NCI-H748 (cell line): ENCODE results near the gene IQCB1.
"Not testable (repeated sequence)": the region's sequence is repeated elsewhere in the genome, so short reads cannot be mapped to it uniquely, and the experiment has no call there.

Source experiments
- DNase-seq: peaks from one replicate; lab custom pipeline; 2025; ENCODE audit not compliant: unreplicated experiment; lab: John Stamatoyannopoulos, UW

Gene IQCB1

DNA sequence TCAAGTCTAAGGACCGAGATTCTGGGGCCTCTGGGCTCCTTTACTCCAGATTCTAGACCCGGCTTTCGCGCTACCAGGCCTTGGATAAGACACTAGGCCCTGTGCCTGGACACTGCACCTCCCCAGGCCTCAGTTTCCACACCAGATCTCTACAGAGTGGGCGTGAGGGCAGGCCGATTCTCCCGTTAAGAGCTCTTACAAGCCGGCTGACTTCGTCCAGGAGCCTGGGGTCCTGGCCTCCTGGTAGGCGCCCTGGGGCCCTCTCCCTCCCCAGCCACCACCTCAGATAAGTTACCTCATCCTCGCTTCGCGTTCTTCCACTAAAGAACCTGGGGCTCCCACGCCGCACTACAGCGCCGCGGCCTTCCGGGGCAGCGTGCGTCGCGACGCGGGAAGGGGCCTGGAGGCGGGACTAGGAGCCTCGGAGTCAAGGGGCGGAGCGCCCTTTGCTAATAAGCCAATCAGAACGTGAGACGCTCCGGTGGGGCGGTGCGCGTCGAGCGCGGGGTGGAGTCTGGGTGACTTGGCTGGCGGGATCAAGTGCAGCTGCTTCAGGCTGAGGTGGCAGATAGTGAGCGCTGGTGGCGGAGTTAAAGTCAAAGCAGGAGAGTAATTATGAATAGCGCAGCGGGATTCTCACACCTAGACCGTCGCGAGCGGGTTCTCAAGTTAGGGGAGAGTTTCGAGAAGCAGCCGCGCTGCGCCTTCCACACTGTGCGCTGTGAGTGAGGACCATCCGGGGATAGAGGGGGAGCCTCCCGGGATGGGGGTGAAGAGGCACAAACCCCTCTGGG lies at the start of gene IQCB1, which contains the start of gene EAF2:
IQCB1 (minus strand) TSS at position 390 of the 794 bp plus-strand sequence. CDS start 6,100 bp downstream, outside the sequence.
EAF2 (plus strand) TSS at position 539 of the 794 bp plus-strand sequence; CDS start at position 616, 77 bp downstream.
- peak; percentile 90 for DNase-seq

DNA sequence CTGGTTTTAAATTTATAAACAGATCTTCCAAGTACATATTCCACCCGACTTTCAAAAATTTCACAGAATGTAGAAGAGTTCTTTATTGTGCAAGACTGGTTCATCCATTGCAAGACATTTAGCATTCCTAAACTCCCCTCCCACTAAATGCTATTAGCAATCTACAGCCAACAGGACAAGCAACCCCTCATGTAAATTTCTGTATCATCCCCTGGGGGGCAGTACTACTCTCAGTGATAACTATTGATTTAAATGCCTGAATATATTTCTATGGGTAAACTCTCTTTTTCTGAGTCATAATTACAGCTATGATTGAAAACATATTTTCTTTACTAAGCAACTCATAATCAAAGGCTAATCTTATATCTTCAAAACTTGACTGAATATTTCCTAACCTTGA lies 48.6 kb upstream of the IQCB1 start:
- peak; percentile 27 for DNase-seq

GRCh38 chr3:121878411-121878810 lies 43.6 kb upstream of the IQCB1 start:
- DNase-seq = no peak

GRCh38 chr3:121871430-121871829 lies 36.6 kb upstream of the IQCB1 start:
- DNase-seq = no peak

GRCh38 chr3:121870717-121871116 lies 35.9 kb upstream of the IQCB1 start:
- no peak for DNase-seq

- DNase-seq = no peak
Observed at GRCh38 chr3:121869736-121870135, 34.9 kb upstream of the IQCB1 start.

DNA sequence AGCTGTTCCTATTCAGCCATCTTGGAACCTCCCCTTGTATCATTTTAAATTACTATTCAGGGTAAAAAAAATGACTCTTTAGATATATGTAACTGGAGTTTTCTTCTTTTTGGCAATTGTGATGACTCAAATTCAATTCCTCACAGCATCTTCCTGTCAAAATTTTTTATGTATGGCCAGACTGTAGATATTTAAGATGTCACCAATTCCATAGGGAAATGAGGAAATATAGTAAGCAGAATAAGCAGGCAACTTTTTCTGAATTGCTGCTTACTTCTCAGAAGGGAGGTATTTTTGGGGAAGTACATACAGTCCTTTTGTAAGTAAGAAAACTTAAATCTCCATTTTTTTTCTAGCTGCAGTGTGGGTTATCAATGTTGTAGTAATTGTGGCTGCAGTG lies 28.9 kb upstream of the IQCB1 start:
- no peak for DNase-seq

GRCh38 chr3:121863247-121863646 lies 28.4 kb upstream of the IQCB1 start:
- DNase-seq = not testable (repeated sequence)

- DNase-seq = not testable (repeated sequence)
Observed at GRCh38 chr3:121857778-121858177, 22.9 kb upstream of the IQCB1 start.

- peak; percentile 18 for DNase-seq
Observed at GRCh38 chr3:121855555-121855954, 20.7 kb upstream of the IQCB1 start.

- DNase-seq = no peak
Observed at GRCh38 chr3:121852256-121852655, 17.4 kb upstream of the IQCB1 start.

DNA sequence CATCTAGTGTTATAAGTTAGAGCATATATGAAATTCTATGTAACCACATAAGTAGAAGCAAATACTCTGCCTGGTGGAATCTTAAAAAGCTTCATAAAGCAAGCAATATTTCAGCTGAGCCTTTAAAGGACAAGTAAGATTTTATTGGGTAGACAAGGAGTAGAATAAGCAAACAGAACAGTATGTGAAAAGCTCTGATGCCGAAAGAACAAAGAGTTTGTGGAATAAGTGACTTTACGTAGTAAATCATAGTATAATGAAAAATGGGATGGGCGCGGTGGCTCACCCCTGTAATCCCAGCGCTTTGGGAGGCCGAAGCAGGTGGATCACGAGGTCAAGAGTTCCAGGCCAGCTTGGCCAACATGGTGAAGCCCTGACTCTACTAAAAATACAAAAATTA lies 10.0 kb upstream of the IQCB1 start:
- DNase-seq = no peak

GRCh38 chr3:121839962-121840361 lies 5.1 kb upstream of the IQCB1 start:
- DNase-seq = no peak

DNA sequence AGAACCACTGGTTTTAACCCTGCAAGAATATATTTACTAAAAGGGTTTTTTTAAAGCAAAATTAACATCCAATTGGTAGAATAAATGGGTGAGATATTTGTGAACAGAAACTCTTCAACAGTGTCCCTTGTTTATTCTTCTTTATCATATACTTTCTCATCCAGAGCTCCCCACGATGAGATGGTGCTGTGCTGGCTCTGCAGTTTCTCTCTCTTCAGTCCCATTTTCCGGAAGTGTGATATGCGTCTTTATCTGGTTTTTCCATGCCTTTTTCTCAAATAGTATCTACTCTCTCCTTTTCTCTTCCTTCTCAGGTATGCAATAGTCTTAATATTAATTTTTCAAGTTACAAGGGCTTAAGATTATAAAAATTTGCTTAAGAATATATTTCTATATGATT lies 1.6 kb upstream of the IQCB1 start:
- DNase-seq = no peak

DNA sequence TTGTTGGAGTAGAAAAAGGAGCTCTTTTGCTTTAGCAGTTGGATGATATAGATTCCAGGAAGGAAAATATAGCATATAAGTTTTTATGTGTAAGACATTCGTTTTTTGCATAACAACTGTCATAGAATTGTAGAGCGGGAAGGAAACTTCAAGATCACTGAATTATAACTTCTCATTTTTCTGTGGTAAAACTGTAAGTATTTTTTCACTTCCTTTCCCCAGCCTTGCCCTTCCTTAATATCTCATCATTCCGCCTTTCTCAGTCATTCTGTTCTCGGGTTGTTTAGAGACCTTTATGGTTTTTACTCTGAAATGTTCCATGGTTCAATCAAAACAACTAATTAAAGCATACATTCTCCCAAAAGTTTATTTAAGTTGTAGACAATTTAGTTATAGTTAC lies 1.2 kb upstream of the IQCB1 start:
- no peak for DNase-seq

DNA sequence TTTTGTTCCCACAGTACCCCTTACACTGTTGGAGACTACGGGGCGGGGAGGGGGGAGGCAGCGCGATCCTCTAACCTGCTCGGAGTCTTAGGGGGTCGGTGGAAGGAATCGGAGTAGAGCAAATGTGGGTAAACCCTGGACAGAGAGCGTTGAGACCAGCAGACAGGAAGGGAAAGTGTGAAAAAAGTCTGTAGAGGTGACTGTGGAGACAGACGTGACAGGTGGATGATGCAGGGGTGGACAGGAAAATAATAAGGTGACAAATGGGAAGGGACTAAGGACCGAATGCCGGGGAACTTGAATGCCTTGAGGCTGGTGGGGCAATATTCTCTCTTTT lies 573 bp upstream of the IQCB1 start:
- DNase-seq = peak; percentile 37

DNA sequence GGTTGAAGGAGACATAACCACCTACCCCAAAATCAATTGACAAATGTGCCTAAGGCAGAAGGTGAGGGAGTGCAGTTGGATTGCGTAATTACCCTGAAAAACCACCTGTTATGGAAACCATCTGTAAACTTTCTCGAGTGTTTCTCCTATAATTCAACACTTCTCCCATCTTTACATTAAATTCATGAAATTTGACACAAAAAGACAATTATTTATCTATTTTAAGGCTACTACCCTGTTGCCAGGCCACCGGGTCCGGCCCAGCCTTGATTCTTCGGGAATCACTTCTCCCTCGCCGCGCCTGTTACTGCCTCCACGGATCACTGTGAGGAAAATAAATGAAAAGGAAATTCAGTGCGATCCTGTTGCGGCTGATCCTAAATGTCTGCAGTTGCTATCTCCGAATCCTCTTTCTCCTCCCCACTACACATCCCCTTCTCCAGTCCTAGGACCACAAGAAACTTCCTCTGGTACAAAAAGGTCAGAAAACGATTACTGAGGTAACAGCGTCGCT lies 646 bp downstream of the IQCB1 start:
- DNase-seq = peak; percentile 26

- DNase-seq = no peak
Observed at GRCh38 chr3:121822973-121823372, 11.9 kb downstream of the IQCB1 start.

GRCh38 chr3:121821421-121822199 lies 13.2 kb downstream of the IQCB1 start:
- DNase-seq = no peak

DNA sequence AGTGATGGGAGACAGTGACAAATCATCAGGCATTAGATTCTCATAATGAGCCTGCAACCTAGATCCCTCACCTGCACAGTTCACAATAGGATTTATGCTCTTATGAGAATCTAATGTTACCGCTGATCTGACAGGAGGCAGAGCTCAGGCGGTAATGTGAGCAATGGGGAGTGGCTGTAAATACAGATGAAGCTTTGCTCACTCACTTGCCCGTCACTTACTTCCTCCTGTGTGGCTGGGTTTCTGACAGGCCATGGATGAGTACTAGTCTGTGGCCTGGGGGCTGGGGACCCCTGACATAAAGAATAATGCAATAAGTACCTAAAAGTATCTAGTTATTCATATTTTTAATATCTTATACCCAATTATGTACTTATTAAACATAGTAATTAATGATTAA lies 15.6 kb downstream of the IQCB1 start:
- no peak for DNase-seq

GRCh38 chr3:121818578-121818977 lies 16.3 kb downstream of the IQCB1 start:
- no peak for DNase-seq

DNA sequence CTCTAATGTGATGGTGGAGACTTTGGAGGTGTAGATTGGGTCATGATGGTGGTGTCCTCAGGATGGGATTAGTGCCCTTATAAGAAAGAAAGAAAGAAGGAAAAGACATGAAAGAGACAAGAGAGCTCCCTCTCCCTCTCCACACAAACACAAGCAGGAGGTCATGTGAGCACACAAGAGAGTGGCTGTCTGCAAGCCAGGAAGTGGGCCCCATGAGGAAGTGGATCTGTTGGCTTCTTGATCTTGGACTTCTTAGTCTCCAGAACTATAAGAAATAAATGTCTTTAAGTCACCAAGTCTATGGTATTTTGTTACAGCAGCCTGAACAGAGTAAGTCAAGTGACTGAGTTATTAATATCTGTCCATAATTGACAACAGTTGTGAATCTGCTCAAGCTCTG lies 17.1 kb downstream of the IQCB1 start:
- DNase-seq = no peak
